GM12864 (cell line): Measurements from ENCODE around the gene VPS13D.

Experiments
- DNase-seq: peaks from one replicate; pipeline ENCODE4 v3.0.0-alpha.2; 2011; ENCODE audit warnings: low read depth
- H3K4me3 ChIP-seq: 2 replicates; pipeline ENCODE4 v1.5.1; 2011; ENCODE audit warnings: mild to moderate bottlenecking, low read depth, low read length, control low read depth
- TF ChIP-seq, protein P1 (sequence below): IDR thresholded peaks from 2 replicates; pipeline ENCODE4 v1.5.1; 2011; ENCODE audit warnings: low read depth, mild to moderate bottlenecking, moderate library complexity, low read length, control low read depth, inconsistent platforms; ENCODE audit errors: missing control alignments

The VPS13D gene

DNA sequence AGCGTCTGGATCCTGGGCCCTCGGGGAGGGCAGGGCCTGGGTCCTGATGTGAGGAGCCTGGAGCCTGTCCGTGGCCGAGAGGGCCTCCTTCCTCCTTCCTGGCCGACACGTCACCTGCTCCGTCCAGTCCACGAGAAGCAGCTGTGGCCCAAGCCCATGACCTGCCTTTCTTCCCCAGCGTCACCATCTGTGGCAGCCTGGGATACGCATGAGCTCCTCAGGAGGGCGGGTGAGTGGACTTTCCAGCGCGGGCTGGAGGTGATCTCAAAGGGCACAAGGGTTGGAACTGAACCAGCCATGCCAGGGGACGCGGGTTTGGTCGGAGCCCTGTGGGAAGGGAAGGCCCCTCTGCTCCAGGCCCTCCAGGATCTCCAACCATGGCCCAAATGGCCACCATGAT, 297.7 kb downstream of the VPS13D start:
- no peak for DNase-seq
- no peak overlapping the region for H3K4me3 ChIP-seq

DNA sequence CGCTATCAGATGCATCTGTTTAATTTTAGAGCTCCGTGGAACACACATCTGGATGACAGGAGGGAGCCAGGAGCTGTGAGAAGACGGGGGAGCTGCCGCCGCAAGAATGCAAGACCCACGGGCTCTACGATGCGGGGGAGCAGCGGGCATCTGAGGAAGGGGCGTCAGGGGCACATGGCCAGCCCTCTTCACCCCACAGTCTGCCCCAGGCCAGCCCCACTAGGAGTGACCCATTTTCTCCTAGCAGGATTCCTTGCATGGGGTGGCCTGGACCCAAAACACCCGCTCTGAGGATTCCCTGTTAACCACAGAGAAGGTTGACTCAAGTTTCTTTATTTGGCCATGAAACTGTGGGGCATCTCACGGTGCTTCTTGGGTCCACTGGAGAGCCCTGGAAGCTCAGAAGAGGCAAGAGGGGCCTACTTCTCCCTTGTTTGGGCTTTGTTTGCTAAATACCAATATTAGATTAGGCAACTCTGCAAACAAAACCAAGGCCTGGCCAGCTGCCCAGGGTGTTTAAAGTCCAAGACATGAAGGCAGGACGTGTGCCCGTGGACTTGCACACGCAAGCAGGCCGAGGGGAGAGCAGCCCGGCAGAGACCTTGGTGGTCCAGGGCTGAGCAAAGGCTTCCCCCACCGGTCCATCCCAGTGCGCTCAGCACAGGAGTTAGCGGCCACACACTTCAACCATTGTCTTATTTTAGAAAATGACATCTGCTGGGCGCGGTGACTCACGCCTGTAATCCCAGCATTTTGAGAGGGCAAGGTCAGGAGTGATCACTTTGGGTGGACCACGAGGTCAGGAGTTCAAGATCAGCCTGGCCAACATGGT, 298.4 kb downstream of the VPS13D start:
- H3K4me3 ChIP-seq: no peak overlapping the region
- TF ChIP-seq, protein P1, sequence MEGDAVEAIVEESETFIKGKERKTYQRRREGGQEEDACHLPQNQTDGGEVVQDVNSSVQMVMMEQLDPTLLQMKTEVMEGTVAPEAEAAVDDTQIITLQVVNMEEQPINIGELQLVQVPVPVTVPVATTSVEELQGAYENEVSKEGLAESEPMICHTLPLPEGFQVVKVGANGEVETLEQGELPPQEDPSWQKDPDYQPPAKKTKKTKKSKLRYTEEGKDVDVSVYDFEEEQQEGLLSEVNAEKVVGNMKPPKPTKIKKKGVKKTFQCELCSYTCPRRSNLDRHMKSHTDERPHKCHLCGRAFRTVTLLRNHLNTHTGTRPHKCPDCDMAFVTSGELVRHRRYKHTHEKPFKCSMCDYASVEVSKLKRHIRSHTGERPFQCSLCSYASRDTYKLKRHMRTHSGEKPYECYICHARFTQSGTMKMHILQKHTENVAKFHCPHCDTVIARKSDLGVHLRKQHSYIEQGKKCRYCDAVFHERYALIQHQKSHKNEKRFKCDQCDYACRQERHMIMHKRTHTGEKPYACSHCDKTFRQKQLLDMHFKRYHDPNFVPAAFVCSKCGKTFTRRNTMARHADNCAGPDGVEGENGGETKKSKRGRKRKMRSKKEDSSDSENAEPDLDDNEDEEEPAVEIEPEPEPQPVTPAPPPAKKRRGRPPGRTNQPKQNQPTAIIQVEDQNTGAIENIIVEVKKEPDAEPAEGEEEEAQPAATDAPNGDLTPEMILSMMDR: no peak
- no peak for DNase-seq

More for the DNA sequence above, 297.7 kb downstream of the VPS13D start:
- TF ChIP-seq, protein P1: no peak

DNA sequence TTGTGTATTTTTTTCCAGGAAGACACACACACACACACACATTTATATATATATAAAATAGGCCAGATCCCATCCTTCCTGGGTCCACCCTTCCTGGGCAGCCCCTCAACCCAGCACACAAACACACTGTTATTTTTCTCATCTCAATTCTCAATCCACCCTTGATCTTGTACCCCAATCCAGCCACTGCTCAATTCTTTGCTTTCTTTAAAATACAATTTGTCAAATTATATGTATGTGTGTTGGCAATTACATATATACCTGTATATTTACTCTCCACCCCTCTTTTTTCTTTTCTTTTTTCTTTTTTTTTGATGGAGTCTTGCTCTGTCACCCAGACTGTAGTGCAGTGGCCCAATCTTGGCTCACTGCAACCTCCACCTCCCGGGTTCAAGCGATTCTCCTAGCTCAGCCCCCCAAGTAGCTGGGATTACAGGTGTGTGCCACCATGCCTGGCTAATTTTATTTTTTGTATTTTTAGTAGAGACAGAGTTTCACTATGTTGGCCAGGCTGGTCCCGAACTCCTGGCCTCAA, 299.9 kb downstream of the VPS13D start:
- no peak for DNase-seq
- TF ChIP-seq, protein P1: no peak
- H3K4me3 ChIP-seq: no peak overlapping the region

DNA sequence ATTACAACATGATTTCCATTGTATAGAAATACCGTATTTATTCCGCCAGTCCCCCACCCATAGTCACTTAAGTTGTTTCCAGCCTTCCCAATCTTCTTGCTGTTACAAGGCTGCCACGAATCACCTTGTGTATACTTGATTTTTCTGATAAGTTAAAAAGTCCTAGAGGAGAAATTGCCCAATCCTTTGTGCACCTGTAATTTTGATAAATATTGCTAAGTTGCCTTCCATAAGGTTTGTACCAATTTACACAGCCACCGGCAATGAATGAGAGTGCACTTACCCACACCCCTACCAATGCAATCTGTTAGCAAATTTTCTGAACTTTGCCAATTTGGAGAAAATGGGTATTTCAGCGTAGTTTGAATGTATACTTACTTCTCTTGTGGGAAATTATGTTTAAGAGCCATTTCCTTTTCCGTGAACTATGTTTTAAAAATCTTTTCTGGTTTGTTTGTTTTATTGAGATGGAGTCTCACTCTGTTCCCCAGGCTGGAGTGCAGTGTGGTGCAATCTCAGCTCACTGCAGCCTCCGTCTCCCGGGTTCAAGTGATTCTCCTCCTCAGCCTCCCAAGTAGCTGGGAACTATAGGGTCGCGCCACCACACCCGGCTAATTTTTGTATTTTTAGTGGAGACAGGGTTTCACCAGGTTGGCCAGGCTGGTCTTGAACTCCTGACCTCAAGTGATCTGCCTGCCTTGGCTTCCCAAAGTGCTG, 300.8 kb downstream of the VPS13D start:
- no peak for DNase-seq
- no peak overlapping the region for H3K4me3 ChIP-seq

DNA sequence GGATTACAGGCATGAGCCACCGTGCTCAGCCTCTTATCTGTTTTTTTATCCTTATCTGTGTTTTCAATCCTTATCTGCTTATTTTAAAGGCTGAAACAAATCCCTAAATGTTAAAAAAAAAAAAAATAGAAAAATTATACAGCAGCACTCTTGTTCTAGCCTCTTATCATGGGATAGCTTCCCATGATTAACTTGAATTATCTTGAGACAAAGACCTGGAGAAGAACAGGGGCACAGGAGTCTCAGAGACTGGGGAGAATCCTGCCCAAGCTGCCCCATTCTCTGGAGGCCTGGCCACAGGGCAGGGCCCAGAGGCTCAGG, 301.3 kb downstream of the VPS13D start:
- TF ChIP-seq, protein P1: no peak
- no peak for DNase-seq
- no peak overlapping the region for H3K4me3 ChIP-seq

More for the DNA sequence above, 300.8 kb downstream of the VPS13D start:
- TF ChIP-seq, protein P1: no peak

DNA sequence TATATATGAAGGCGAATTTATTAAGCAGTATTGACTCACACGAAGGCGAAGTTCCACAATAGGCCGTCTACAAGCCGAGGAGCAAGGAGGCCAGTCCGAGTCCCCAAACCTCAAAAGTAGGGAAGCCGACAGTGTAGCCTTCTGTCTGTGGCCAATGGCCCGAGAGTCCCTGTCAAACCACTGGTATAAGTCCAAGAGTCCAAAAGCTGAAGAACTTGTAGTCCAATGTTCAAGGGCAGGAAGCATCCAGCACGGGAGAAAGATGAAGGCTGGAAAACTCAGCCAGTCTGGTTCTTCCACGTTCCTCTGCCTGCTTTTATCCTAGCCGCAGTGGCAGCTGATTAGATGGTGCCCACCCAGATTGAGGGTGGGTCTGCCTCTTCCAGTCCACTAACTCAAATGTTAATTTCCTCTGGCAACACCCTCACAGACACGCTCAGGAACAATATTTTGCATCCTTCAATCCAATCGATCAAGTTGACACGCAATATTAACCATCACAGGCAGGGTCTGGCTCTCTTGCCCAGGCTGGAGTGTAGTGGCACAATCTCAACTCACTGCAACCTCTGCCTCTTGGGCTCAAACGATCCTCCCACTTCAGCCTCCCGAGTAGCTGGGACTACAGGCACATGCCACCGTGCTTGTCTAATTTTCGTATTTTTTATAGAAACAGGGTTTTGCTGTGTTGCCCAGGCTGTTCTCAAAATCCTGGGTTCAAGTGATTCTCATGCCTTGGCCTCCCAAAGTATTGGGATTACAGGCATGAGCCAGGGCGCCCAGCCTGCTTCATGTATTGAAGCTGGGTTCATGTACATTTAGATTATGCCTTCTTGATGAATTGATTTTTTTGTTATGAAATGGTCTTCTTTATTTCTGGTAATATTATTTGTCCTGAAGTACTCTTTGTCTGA, 302.8 kb downstream of the VPS13D start:
- DNase-seq: no peak
- TF ChIP-seq, protein P1: no peak
- no peak overlapping the region for H3K4me3 ChIP-seq
